GM18526 (cell line): Measurements from ENCODE around the gene GNPNAT1.

Experiments used
- POLR2A ChIP-seq: IDR thresholded peaks from 3 replicates; pipeline ENCODE4 v1.6.1; 2011; ENCODE audit not compliant: insufficient read length; ENCODE audit errors: extremely low read depth

Gene GNPNAT1

GRCh38 chr14:52797653-52798052 lies 6.2 kb upstream of the GNPNAT1 start:
- no peak for TF ChIP-seq POLR2A

DNA sequence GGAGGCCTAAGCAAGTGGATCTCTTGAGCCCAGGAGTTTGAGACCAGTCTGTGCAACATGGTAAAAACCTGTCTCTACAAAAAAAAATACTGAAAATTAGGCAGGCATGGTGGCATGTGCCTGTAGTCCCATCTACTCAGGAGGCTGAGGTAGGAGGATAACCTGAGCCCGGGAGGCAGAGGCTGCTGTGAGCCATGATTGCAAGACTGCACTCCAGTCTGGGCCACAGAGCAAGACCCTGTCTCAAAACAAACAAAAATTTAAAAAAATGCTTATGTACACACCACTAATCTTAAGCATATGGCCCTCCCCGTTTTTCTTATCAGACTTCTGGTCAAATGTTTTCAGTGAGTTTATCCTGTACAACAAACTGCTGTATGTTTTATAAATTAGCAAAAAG lies 1.7 kb upstream of the GNPNAT1 start:
- TF ChIP-seq POLR2A, result no peak

GRCh38 chr14:52792097-52792415 lies 649 bp upstream of the GNPNAT1 start:
- no peak for TF ChIP-seq POLR2A

GRCh38 chr14:52790756-52791222 lies 618 bp downstream of the GNPNAT1 start:
- TF ChIP-seq POLR2A, result no peak

DNA sequence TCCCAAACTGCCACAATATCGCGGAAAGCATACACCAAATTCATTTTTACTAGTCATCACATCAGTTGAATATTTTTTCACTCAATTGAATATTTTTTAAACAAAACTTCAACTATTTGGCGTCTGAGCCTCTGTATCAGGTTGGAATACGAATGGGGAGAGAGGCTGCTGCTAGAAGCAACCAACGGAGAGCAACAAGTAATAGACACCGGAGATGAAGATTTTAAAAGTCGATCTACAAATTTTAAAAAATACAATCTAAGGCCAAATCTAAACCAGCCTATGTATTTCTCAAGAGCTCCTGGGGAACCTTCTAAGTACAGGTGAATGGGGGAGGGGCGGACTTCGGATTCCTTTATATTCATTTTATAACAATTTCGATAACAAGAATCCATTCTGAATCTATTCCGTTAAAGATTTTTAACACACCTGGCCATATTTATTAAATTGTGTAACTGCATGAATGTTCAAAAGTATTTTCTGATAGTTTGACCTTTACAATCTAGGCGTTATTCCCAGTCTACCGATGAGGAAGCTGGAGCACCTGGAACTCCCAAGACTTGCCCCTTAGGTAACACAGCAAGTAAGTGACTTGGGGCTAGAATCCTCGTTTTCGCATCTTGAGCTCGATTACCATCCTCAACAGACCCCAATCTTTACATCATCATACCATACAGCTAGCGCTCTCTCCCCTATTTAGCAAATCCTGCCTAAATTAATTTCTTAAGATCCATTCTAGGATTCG lies 1.2 kb downstream of the GNPNAT1 start:
- no peak for TF ChIP-seq POLR2A

- no peak for TF ChIP-seq POLR2A
Observed at GRCh38 chr14:52789118-52789517, 2.3 kb downstream of the GNPNAT1 start.

DNA sequence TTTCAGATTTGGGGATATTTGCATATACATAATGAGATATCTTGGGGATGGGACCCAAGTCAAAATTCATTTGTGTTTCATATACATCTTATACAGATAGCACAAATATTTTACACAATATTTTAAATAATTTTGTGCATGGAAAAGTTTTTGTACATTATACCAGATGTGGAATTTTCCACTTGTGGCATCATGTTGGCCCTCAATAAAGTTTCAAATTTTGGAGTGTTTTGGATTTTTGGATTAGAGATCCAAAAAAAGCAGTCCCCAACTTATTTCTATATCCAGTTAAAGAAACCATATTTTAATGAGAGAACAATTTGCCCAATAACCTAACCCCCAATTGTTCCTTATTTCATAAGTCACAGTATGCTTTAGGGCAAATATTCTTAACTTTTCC lies 4.5 kb downstream of the GNPNAT1 start:
- no peak for TF ChIP-seq POLR2A

GRCh38 chr14:52783206-52783605 lies 8.2 kb downstream of the GNPNAT1 start:
- no peak for TF ChIP-seq POLR2A

DNA sequence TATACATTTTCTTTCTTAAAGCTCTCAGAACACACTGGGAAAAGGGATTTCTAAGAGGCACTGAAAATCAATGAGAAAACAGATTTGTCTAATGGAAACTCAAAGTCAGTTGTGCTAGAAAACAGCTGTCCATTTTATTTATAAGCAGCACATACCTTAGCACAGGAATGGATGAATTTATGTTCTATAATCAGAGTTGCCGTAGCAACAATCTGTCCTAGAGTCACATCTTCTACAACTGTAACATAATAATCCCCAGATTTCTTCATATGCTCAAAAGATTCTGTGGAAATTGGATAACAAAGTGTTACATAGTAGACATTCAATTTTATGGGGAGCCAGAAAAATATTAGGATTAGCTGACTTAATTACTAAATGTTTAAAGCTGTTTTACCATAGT lies 9.8 kb downstream of the GNPNAT1 start:
- TF ChIP-seq POLR2A, result no peak

GRCh38 chr14:52780893-52781292 lies 10.5 kb downstream of the GNPNAT1 start:
- no peak for TF ChIP-seq POLR2A

DNA sequence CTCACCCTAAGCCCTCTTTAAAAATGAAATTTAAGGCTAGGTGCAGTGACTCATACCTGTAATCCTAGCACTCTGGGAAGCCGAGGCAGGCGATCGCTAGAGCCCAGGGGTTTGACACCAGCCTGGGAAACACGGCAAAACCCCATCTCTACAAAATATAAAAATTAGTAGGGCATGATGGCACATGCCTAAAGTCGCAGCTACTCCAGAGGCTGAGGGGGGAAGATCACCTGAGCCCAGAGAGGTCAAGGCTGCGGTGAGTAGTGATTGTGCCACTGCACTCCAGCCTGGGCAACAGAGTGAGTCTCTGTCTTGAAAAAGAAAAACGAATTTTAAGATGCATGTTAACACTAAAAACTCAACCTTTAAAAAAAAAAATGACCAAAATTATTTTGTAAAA lies 12.7 kb downstream of the GNPNAT1 start:
- TF ChIP-seq POLR2A, result no peak

GRCh38 chr14:52776816-52777215 lies 14.6 kb downstream of the GNPNAT1 start:
- no peak for TF ChIP-seq POLR2A

DNA sequence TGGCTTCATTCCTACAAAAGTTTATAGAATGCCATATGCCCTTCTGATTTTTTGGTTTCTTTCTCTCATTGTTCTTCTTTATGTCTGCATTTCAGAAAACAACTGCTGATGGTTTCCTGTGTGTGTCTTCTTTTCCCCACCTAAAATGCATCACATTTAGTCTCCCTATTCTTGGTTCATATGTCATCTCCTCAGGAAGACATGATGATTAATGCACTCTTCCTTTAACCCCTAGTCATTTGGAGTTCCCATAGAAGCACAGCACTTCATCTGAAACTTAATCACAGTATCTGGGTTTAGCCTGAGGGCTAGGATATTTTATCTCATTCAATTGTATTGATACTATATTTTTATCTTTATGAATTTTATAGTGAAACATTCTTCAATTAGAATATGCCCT lies 21.5 kb downstream of the GNPNAT1 start:
- no peak for TF ChIP-seq POLR2A

- no peak for TF ChIP-seq POLR2A
Observed at GRCh38 chr14:52767058-52767833, 24.2 kb downstream of the GNPNAT1 start.

GRCh38 chr14:52759145-52759544 lies 32.3 kb downstream of the GNPNAT1 start:
- TF ChIP-seq POLR2A, result no peak

- TF ChIP-seq POLR2A, result no peak
Observed at GRCh38 chr14:52755607-52756316, 35.6 kb downstream of the GNPNAT1 start.

DNA sequence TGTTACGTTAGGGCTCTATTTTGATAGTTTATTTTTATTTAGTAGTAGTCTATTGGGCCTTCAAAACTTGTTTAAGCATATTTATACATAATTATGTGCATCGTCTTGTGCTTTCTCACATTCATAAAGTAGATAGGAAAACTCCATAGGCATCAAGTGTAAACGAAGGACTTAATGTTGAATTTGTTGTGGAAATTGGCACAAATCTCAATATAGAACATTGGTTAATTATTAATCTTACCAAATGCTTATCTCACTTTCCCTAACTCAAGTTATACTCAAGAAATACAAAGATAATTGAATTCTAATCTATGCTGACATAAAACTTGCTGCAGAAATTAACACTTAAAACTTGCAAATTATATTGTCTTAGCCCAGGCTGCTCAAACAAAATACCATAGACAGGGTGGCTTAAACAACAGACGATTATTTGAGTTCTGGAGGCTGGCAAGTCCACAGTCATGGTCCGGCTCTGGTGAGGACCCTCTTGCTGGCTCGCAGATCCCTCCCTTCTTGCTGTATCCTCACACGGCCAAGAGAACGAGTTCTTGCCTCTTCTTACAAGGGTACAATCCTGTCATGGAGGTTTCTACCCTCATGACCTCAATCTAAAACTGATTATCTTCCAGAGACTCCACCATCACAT lies 42.6 kb downstream of the GNPNAT1 start:
- TF ChIP-seq POLR2A, result no peak
